ENCODE measurements around the gene DFFA.

- TF ChIP-seq CTCF (conservative IDR thresholded peaks at IDR 0.05; ENCODE audit: low read depth, low read length): no peak
- no peak for TF ChIP-seq SMC3 (IDR thresholded peaks at IDR 0.05; ENCODE audit: low read depth, low read length)
- TF ChIP-seq RAD21 (IDR thresholded peaks at IDR 0.05; ENCODE audit: low read length): no peak
- TF ChIP-seq MXI1 (IDR thresholded peaks at IDR 0.05; ENCODE audit: borderline replicate concordance, low read depth, low read length): no peak
- no peak for TF ChIP-seq POLR2A (IDR thresholded peaks at IDR 0.05; ENCODE audit: low read depth, low read length)
- no peak for TF ChIP-seq RFX5 (IDR thresholded peaks at IDR 0.05; ENCODE audit: low read depth, low read length)
Measured at GRCh38 chr1:10457875-10458274, 14.5 kb downstream of the DFFA start.
